Ectodermal cell (in vitro differentiated cells): ENCODE data around the gene VTI1A.
A peak's percentile ranks its signal among the peaks of the same experiment; 100 is the strongest.
"Not testable (repeated sequence)": the region's sequence is repeated elsewhere in the genome, so short reads cannot be mapped to it uniquely, and the experiment has no call there.

Experiments
- H3K27ac ChIP-seq: 2 replicates; pipeline ENCODE4 v1.7.0; 2013; ENCODE audit warnings: mild to moderate bottlenecking, low read depth, low read length; ENCODE audit not compliant: insufficient read depth, poor library complexity, severe bottlenecking
- H3K27me3 ChIP-seq: 2 replicates; pipeline ENCODE4 v1.7.0; 2013; ENCODE audit warnings: mild to moderate bottlenecking, low read length; ENCODE audit not compliant: insufficient read depth, control insufficient read depth, poor library complexity, severe bottlenecking
- H3K36me3 ChIP-seq: one replicate; pipeline ENCODE4 v1.7.0; 2013; ENCODE audit warnings: low read length; ENCODE audit not compliant: control insufficient read depth, insufficient read depth
- H3K4me1 ChIP-seq: one replicate; pipeline ENCODE4 v1.7.0; 2013; ENCODE audit warnings: low read length; ENCODE audit not compliant: control insufficient read depth, insufficient read depth
- H3K4me3 ChIP-seq: 2 replicates; pipeline ENCODE4 v1.7.0; 2013; ENCODE audit warnings: low read depth, low read length, control low read depth; ENCODE audit not compliant: insufficient read depth
- H3K9me3 ChIP-seq: 2 replicates; pipeline ENCODE4 v1.7.0; 2013; ENCODE audit warnings: mild to moderate bottlenecking, low read length, moderate library complexity; ENCODE audit not compliant: control insufficient read depth
- WGBS, 2 experiments: methylation state at CpG; one replicate each; pipeline ENCODE4 v1.1.7; 2013; ENCODE audit warnings: missing lambda C conversion rate in 2 of 2; 5-methylcytosine and 5-hydroxymethylcytosine counted together

The VTI1A gene

DNA sequence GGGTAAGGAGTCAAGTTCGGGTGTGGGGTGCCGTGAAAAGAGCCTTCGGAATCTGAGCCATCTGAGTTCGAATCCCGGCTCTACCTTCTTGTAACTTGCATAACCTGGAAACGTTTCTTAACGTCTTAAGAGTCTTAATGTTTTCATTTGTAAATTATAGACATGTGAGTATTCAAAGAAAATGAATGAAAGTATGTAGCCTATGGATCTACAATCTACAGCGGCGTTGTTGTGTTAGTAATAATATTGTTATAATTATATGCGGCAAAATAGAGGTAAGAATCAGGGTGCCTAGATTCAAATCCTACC is 559 bp downstream of the VTI1A start:
- H3K27ac ChIP-seq: no peak overlapping the region
- H3K36me3 ChIP-seq: peaks cover 5% of the 10 kb centered on the region
- no peaks in the 10 kb centered on the region for H3K27me3 ChIP-seq
- WGBS, 2 experiments: 5 to 10% methylated on average over 10 of the region's 10 CpGs
- H3K9me3 ChIP-seq: no peaks in the 10 kb centered on the region
- H3K4me3 ChIP-seq: peak overlapping the region; percentile 96
- H3K4me1 ChIP-seq: peaks cover 8% of the 10 kb centered on the region

- 95% methylated on average over 4 of the region's 4 CpGs for WGBS, 2 experiments
- H3K27me3 ChIP-seq: no peaks in the 10 kb centered on the region
- no peaks in the 10 kb centered on the region for H3K36me3 ChIP-seq
- no peak overlapping the region for H3K27ac ChIP-seq
- no peak overlapping the region for H3K4me3 ChIP-seq
- H3K9me3 ChIP-seq: no peaks in the 10 kb centered on the region
- H3K4me1 ChIP-seq: peaks cover 8% of the 10 kb centered on the region
These were observed 1.9 kb downstream of the VTI1A start for GRCh38 chr10:112448888-112449287.

DNA sequence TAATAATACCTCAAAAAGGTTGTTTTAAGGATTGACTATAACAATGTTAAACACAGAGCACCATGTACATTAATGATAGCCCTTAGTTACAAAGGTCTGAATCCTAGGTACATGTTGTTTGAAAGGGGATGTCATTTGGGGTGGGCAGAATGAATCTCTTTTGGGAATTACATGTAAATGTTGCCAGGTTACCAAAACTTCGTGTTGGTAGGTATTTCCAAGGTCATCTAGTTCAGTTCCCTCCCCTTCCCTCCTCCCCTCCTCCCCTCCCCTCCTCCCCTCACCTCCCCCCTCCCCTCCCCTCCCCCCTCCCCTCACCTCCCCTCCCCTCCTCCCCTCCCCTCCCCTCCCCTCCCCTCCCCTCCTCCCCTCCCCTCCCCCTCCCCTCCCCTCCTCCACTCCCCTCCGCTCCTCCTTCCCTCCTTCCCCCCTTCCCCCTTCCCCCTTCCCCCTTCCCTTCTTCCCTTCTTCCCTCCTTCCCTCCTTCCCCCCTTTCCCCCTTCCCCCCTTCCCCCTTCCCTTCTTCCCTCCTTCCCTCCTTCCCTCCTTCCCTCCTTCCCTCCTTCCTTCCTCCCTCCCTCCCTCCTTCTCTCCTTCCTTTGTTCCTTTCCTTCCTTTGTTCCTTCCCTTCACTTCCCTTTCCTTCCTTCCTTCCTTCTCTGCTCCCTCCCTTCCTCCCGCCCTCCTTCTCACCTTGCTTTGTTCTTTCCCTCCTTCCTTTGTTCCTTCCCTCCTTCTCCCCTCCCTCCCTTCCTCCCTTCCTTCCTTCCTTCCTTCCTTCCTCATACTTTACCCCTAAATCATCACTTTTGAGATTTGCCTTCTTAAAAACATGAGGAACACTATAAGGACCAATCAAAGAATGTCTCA is 8.1 kb downstream of the VTI1A start:
- no peak overlapping the region for H3K4me3 ChIP-seq
- H3K4me1 ChIP-seq: no peaks in the 10 kb centered on the region
- H3K27ac ChIP-seq: no peak overlapping the region
- H3K36me3 ChIP-seq: no peaks in the 10 kb centered on the region
- no peaks in the 10 kb centered on the region for H3K27me3 ChIP-seq
- H3K9me3 ChIP-seq: no peaks in the 10 kb centered on the region
- 86 to 88% methylated on average over 1 of the region's 3 CpGs for WGBS, 2 experiments

DNA sequence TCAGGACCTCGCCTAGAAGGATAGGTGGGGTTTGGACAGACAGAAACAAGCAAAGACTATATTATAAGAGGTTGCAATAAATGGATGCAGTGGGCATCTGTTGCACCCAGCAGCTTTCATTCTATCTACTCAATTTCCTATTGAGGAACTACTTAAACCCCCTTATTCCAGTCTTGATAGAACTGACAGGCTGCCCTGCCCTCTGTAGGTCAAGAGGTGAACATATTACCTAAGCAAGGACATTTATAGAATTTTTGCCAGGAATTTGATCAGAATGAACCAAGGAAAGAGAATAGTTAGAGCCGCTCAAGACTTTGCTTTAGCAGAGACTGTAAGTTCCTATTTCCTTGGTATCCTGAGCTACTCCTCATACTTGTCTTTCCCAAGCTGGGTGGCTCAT is 9.5 kb downstream of the VTI1A start:
- H3K36me3 ChIP-seq: no peaks in the 10 kb centered on the region
- no peaks in the 10 kb centered on the region for H3K9me3 ChIP-seq
- H3K27ac ChIP-seq: no peak overlapping the region
- H3K4me3 ChIP-seq: no peak overlapping the region
- WGBS, 2 experiments: 86 to 97% methylated on average over 2 of the region's 2 CpGs
- H3K4me1 ChIP-seq: no peaks in the 10 kb centered on the region
- H3K27me3 ChIP-seq: no peaks in the 10 kb centered on the region

GRCh38 chr10:112460366-112460765 is 13.4 kb downstream of the VTI1A start:
- Histone ChIP-seq H3K4me1 (no peaks in the 10 kb centered on the region), H3K36me3 (peaks cover 9% of the 10 kb centered on the region), H3K27ac (no peak overlapping the region), H3K27me3 (no peaks in the 10 kb centered on the region), H3K4me3 (no peak overlapping the region), H3K9me3 (no peaks in the 10 kb centered on the region)
- WGBS, 2 experiments: 100% methylated on average over 1 to 2 of the region's 2 CpGs

DNA sequence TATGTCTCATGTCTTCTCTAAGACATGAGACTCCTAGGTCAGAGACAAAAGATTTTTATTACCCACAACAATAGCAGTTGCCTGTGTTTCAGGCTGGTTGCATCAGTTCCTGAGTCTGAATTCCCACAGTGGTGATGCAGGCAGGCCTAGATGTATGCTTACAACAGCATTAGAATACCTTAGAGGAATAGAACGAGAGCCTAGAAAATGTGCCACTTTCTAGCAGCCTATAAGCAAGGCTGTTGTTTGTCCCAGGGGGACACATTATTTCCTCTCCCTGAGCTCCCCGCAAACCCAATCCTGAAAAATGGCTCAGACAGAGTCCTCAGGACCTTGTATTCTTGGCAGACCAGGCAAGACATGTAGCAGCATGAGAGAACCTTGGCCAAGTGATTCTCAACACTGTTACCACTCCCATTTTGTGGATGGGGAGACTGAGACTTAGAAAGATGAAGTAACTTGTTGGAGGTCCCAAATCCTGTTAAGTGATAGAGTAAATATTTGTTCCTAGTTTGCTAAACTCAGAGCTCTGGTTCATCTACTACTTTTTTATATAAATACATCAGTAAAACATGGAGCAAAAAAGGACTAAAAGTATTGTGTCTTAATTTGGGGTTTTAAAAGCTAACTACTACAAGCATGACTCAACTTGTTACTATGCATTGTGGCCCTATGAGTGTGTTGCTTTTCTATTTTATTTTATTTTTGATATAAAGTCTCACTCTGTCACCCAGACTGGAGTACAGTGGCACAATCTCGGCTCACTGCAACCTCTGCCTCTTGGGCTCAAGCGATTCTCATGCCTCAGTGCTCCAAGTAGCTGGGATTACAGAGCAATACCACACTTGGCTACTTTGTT is 14.2 kb downstream of the VTI1A start:
- peaks cover 12% of the 10 kb centered on the region for H3K36me3 ChIP-seq
- 93% methylated on average over 4 of the region's 4 CpGs for WGBS, 2 experiments
- H3K27me3 ChIP-seq: no peaks in the 10 kb centered on the region
- no peaks in the 10 kb centered on the region for H3K4me1 ChIP-seq
- H3K27ac ChIP-seq: no peak overlapping the region
- no peak overlapping the region for H3K4me3 ChIP-seq
- no peaks in the 10 kb centered on the region for H3K9me3 ChIP-seq

GRCh38 chr10:112464074-112464473 is 17.1 kb downstream of the VTI1A start:
- WGBS, 2 experiments: 90 to 91% methylated on average over 5 of the region's 5 CpGs
- not testable (repeated sequence) for H3K4me3 ChIP-seq, H3K4me1 ChIP-seq, H3K27me3 ChIP-seq, H3K27ac ChIP-seq, H3K9me3 ChIP-seq
- H3K36me3 ChIP-seq: peaks cover 12% of the 10 kb centered on the region

- no peak overlapping the region for H3K4me3 ChIP-seq
- H3K4me1 ChIP-seq: no peaks in the 10 kb centered on the region
- no peak overlapping the region for H3K27ac ChIP-seq
- WGBS, 2 experiments: 93% methylated on average over 1 of the region's 3 CpGs
- H3K36me3 ChIP-seq: peaks cover 12% of the 10 kb centered on the region
- no peaks in the 10 kb centered on the region for H3K9me3 ChIP-seq
- no peaks in the 10 kb centered on the region for H3K27me3 ChIP-seq
These were observed 18.4 kb downstream of the VTI1A start for GRCh38 chr10:112465299-112465883.

GRCh38 chr10:112466802-112467201 is 19.8 kb downstream of the VTI1A start:
- Histone ChIP-seq H3K27ac (no peak overlapping the region), H3K9me3 (no peaks in the 10 kb centered on the region), H3K36me3 (peaks cover 12% of the 10 kb centered on the region), H3K4me3 (no peak overlapping the region), H3K4me1 (no peaks in the 10 kb centered on the region), H3K27me3 (no peaks in the 10 kb centered on the region)
- 92 to 93% methylated on average over 3 of the region's 3 CpGs for WGBS, 2 experiments

DNA sequence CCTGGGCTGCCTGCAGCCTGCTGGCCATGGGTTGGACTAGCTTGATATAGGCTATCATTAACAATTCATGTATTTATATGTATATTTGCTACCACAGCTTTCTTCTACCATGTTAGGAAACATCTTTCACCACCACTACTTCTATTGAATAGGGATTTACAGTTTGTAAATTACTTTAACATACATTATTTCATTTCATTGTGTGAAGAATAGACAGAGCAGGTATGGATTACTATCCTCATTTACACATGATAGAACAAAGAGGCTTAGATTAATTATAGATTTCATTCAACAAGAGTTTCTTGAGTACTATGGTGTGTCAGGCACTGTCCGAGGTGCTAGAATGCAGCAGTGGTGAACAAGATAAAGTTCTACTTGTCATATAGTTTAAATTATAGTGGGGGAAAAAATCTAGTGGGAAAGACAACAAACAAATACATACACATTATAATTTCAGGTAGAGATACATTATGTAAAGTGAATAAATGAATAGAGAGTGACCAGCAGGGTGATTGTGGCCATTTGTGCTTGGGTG is 20.6 kb downstream of the VTI1A start:
- Histone ChIP-seq H3K4me1 (no peaks in the 10 kb centered on the region), H3K4me3 (no peak overlapping the region), H3K9me3 (no peaks in the 10 kb centered on the region), H3K27me3 (no peaks in the 10 kb centered on the region), H3K27ac (no peak overlapping the region), H3K36me3 (peaks cover 12% of the 10 kb centered on the region)
- WGBS, 2 experiments: 100% methylated on average over 1 of the region's 1 CpG; no CpG with 5 or more reads in 1 of the 2 experiments
